C1 segment of cervical spinal cord (tissue), 14 donors: ENCODE results near the gene ZNF563.
"Not testable (repeated sequence)": the region's sequence is repeated elsewhere in the genome, so short reads cannot be mapped to it uniquely, and the experiment has no call there.

Experiments
- DNase-seq, 14 donors: peaks; one replicate each; lab custom pipeline; 2025; lab: John Stamatoyannopoulos, UW

Gene ZNF563

GRCh38 chr19:12333162-12334159 lies at the start of gene ZNF563:
Gene ZNF563 (minus strand): TSS chr19:12333633. CDS start chr19:12333482, 151 bp downstream.
- peak; percentile 51 to 98 (median 92) for DNase-seq

GRCh38 chr19:12380444-12380737 lies 47.0 kb upstream of the ZNF563 start:
- DNase-seq: no peak

DNA sequence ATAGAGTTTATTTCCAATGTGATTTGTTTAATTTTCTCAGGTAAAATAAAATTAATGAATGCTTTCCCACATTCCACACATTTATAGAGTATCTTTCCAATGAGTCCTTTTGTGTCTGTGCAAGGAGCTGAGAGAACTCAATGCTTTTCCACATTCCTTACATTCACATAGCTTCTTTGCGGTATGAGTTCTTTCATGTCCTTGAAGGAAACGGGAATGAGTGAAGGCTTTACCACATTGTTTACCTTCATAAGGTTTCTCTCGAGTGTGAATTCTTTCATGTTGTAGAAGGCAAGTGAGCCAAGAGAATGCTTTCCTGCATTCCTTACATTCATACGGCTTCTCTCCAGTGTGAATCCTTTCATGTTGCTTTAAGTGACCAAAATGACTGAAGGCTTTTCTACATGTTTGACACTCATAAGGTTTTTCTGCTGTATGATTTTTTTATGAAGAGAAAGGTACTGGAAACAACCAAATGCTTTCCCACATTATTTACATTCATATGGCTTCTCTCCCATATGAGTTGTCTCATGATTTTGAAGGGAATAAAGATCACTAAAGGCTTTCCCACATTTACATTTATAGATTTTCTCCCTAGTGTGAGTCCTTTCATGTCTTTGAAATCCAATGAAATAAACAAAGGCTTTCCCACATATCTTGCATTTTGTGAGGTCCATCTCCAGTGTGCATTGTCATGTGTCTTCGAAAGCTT lies 46.5 kb upstream of the ZNF563 start:
- no peak for DNase-seq

GRCh38 chr19:12374026-12374425 lies 40.6 kb upstream of the ZNF563 start:
- DNase-seq: no peak

- peak; percentile 60 to 98 (median 92) for DNase-seq
These were observed 32.1 kb upstream of the ZNF563 start, which contains the start of gene ZNF442 for GRCh38 chr19:12365236-12366162. Gene ZNF442 (minus strand): TSS chr19:12365683. CDS start chr19:12363631, 2,052 bp downstream.

DNA sequence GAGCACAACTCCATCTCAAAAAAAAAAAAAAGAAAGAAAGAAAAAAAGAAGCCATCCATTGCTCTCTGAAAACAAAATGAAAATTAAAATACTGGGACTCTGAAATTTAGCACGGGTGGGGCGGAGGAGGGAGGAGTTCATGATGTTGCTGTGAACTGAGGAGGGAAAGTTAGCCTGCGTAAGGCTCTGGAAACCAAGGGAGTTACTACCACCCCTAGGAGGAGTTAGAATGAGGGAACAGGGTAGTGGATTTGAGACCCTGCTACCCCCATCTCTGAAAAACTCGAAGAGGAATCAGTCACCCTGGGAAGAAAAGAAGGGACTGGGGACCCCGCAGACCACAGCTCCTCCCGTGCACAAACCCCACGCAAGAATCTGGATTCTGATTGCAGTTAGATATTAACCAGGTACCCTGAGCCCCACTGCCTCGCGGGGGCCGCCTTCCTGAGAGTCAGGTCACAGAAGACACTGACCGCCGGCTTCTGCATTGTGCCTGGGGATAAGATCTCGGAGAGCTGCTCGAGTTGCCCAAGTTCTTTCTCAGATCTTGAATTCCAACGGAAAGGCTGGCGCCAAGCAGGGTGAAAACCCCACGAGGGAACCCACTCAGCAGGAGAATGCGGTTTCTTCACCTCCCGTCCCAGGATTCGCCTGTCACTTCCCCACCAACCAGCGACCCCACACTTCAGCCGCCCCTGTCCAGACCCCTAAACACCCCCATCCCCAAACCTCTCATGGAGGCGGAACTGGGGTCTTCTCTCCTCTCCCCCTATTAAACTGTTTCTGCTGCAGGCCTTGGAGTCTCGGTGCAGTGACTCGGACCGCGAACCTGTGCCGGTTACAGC lies 31.2 kb upstream of the ZNF563 start:
- peak in 9 of 14 donors; percentile 2 to 48 (median 30) for DNase-seq

- DNase-seq: not testable (repeated sequence)
These were observed 28.8 kb upstream of the ZNF563 start for GRCh38 chr19:12362236-12362635.

GRCh38 chr19:12353375-12353774 lies 19.9 kb upstream of the ZNF563 start:
- DNase-seq: no peak

- DNase-seq: no peak
These were observed 17.4 kb upstream of the ZNF563 start for GRCh38 chr19:12350890-12351197.

GRCh38 chr19:12350185-12350889 lies 16.9 kb upstream of the ZNF563 start:
- no peak for DNase-seq

DNA sequence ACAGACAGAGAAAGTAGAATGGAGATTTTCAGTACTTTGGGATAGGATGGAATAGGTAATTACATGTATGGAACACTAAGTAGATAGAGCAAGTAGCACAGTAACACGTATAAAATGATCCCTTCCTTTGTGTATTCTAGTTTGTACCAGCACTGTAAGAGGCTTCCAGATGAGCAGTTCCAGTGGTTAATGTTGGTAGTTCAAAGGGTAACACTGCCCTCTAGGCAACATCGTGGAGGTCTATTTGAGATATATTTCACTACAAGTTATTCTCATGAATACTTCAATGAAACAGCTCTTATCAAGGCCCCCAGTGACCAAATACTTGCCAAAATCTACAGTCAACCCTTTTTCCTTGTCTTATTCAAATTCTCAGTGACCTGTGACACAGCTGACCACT lies 13.5 kb upstream of the ZNF563 start:
- DNase-seq: no peak

GRCh38 chr19:12345197-12345596 lies 11.8 kb upstream of the ZNF563 start:
- no peak for DNase-seq

- no peak for DNase-seq
These were observed 2.1 kb downstream of the ZNF563 start for GRCh38 chr19:12331211-12331941.

GRCh38 chr19:12330340-12330739 lies 3.1 kb downstream of the ZNF563 start:
- no peak for DNase-seq

- no peak for DNase-seq
These were observed 7.7 kb downstream of the ZNF563 start for GRCh38 chr19:12325690-12326089.

GRCh38 chr19:12318782-12319413 lies 14.5 kb downstream of the ZNF563 start:
- DNase-seq: no peak

DNA sequence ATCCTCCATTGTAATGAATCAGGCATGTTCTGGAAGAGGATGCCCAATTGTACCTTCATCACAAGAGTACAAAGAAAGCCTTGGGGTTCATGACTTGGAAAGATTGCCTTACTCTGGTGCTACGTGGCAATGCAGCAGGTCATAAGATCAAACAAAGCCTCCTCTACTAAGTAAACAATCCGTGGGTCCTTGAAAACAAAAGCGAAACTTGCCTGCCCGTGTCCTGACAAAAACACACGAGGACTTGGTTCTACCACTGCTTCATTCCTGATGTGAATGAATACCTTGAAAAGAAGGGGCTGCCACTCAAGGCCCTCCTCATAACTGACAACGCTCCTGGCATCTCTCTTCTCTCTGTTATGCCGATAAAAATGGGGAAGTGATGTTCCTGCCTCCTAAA lies 18.9 kb downstream of the ZNF563 start:
- no peak for DNase-seq

GRCh38 chr19:12308891-12309290 lies 24.5 kb downstream of the ZNF563 start:
- DNase-seq: not testable (repeated sequence)

DNA sequence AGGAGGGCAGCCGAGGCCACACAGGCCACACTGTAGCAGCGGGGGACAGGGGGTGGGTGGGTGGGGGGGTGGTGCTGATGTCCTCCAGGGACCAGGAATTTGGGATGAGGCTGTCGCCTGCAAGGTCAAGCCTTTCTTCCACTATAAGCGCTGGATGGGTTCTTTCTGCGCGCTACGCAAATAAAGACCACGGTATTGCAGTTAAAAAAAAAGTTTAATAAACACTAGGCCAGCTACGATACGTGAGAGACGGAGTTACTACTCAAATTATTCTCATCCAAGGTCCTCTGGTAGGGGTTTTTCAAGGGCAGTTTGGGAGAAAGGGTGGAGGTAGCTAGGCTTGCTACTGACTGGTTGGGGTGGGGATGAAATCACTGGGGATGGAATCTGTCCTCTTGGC lies 38.2 kb downstream of the ZNF563 start:
- DNase-seq: peak in 1 of 14 donors; percentile 7
